ENCODE results near the gene RFTN1.

Gene RFTN1

GRCh38 chr3:16410659-16411058 is 102.8 kb downstream of the RFTN1 start:
- DNase-seq (ENCODE audit: insufficient read length, low spot score) (no peak), FAIRE-seq (no peak)
- TF ChIP-seq, protein P1, sequence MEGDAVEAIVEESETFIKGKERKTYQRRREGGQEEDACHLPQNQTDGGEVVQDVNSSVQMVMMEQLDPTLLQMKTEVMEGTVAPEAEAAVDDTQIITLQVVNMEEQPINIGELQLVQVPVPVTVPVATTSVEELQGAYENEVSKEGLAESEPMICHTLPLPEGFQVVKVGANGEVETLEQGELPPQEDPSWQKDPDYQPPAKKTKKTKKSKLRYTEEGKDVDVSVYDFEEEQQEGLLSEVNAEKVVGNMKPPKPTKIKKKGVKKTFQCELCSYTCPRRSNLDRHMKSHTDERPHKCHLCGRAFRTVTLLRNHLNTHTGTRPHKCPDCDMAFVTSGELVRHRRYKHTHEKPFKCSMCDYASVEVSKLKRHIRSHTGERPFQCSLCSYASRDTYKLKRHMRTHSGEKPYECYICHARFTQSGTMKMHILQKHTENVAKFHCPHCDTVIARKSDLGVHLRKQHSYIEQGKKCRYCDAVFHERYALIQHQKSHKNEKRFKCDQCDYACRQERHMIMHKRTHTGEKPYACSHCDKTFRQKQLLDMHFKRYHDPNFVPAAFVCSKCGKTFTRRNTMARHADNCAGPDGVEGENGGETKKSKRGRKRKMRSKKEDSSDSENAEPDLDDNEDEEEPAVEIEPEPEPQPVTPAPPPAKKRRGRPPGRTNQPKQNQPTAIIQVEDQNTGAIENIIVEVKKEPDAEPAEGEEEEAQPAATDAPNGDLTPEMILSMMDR (IDR thresholded peaks at IDR 0.05; ENCODE audit: insufficient read depth, missing control alignments), result no peak

DNA sequence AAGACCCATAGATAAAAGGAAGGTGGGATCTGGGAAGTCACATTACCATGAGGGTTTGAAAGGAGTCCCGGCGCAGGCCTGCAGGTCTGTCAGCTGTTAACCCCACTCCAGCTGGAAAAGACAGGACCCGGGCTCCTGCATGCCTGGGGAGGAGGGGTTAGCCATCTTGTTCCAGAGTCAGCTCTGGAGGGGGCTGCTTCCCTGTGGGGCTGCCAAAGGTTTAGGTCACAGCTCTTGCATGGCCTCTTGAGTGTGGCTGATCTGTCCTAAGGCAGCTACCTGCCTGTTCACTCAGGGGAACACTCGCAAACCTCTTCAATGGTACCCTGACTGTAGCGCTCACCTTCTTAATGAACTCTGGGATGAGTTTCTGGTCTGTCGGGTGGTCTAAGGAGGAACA is 104.5 kb downstream of the RFTN1 start:
- FAIRE-seq (no peak), DNase-seq (ENCODE audit: insufficient read length, low spot score) (no peak)
- TF ChIP-seq, protein P1 (IDR thresholded peaks at IDR 0.05; ENCODE audit: insufficient read depth, missing control alignments), result no peak

GRCh38 chr3:16407366-16407765 is 106.1 kb downstream of the RFTN1 start:
- DNase-seq (ENCODE audit: insufficient read length, low spot score), result no peak
- TF ChIP-seq, protein P1 (IDR thresholded peaks at IDR 0.05; ENCODE audit: insufficient read depth, missing control alignments), result no peak
- no peak for FAIRE-seq

- TF ChIP-seq, protein P1 (IDR thresholded peaks at IDR 0.05; ENCODE audit: insufficient read depth, missing control alignments), result no peak
- FAIRE-seq, result no peak
- no peak for DNase-seq (ENCODE audit: insufficient read length, low spot score)
Measured at GRCh38 chr3:16406579-16406978, 106.9 kb downstream of the RFTN1 start.

DNA sequence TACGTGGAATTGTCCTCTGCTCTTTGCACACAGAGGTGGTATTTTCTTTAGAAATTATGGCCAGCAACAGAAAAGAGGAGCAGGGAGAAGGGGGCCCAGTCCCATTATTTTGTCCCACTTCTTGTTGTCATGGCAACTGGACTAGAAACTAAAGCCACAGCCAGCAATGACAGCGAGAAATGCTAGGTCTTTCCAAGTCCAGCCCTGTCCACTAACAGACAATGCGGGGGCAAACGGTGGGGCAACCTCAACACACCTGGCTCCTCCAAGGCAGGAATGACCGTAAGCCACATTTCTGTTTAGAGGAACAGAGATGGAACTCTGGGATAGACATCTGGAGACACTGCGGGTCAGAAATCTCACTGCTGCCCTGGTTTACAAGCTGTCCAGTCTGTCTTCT is 107.3 kb downstream of the RFTN1 start:
- DNase-seq (ENCODE audit: insufficient read length, low spot score), result no peak
- TF ChIP-seq, protein P1 (IDR thresholded peaks at IDR 0.05; ENCODE audit: insufficient read depth, missing control alignments), result no peak
- FAIRE-seq, result no peak

DNA sequence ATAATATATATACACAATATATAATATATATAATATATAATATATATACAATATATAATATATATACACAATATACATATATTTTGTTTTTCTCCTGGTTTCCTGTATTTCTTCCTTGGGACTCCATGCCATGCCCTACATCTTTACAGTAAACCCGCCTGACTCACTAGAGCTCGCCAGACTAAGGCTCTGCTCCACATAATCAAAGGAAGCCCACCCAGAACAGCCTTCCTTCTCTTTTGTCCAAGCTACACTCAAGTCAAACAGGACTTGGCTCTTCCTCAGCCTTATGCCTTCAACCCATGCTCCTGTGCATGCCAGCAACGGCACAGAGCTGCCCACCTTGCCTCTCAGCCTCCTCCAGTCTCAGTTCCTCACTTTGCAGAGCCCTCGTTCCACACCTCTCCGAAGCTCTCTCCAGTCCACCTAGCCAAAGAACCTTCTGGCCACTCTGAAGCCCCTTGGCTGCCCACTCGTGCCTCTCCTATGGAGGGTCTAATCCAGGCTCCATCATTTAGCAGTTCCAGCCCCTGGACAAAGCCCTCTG is 109.1 kb downstream of the RFTN1 start:
- TF ChIP-seq, protein P1 (IDR thresholded peaks at IDR 0.05; ENCODE audit: insufficient read depth, missing control alignments), result no peak
- FAIRE-seq (no peak), DNase-seq (ENCODE audit: insufficient read length, low spot score) (no peak)

DNA sequence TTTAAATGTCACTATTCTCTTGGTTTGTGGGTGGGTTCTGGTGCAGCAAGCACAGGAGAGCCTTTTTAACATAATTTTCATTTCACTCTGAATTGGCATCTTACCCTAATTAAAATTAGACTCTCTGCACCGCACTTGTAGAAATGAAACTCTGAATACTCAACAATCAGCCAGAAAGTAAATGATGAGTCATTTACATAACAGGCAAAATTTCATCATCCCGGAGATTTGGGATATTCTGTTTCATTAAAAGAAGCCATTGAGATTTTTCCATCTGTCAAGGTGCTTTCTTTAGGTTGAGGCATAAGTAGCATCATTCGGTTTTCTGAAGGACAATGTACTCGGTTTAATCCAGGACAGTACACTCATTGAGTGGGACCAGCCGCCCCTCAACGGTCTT is 111.0 kb downstream of the RFTN1 start:
- TF ChIP-seq, protein P1 (IDR thresholded peaks at IDR 0.05; ENCODE audit: insufficient read depth, missing control alignments), result no peak
- DNase-seq (ENCODE audit: insufficient read length, low spot score) (no peak), FAIRE-seq (no peak)
